Ishikawa (cell line): ENCODE results near the gene HCAR1.

Experiments
- CEBPB ChIP-seq: IDR thresholded peaks from 2 replicates; pipeline ENCODE4 v1.6.1; 2012
- CREB1 ChIP-seq: IDR thresholded peaks from 2 replicates; pipeline ENCODE4 v1.6.1; 2012; ENCODE audit warnings: low read depth
- EGR1 ChIP-seq: IDR thresholded peaks from 2 replicates; pipeline ENCODE4 v1.6.1; 2012
- EP300 ChIP-seq: IDR thresholded peaks from 2 replicates; pipeline ENCODE4 v1.6.1; 2012; ENCODE audit warnings: borderline replicate concordance
- FOXM1 ChIP-seq: IDR thresholded peaks from 2 replicates; pipeline ENCODE4 v1.6.1; 2012; ENCODE audit warnings: low read depth, borderline replicate concordance
- MAX ChIP-seq: IDR thresholded peaks from 2 replicates; pipeline ENCODE4 v1.6.1; 2012
- NFIC ChIP-seq: IDR thresholded peaks from 2 replicates; pipeline ENCODE4 v1.6.1; 2012
- RAD21 ChIP-seq: IDR thresholded peaks from 2 replicates; pipeline ENCODE4 v1.6.1; 2012; ENCODE audit warnings: low read depth
- REST ChIP-seq: IDR thresholded peaks from 2 replicates; pipeline ENCODE4 v1.6.1; 2012; ENCODE audit warnings: low read depth, mild to moderate bottlenecking
- TAF1 ChIP-seq: IDR thresholded peaks from 2 replicates; pipeline ENCODE4 v1.6.1; 2012; ENCODE audit warnings: low read depth, mild to moderate bottlenecking
- TCF12 ChIP-seq: IDR thresholded peaks from 2 replicates; pipeline ENCODE4 v1.6.1; 2012; ENCODE audit warnings: low read depth
- TEAD4 ChIP-seq: IDR thresholded peaks from 2 replicates; pipeline ENCODE4 v1.6.1; 2012
- USF1 ChIP-seq: IDR thresholded peaks from 2 replicates; pipeline ENCODE4 v1.6.1; 2012
- YY1 ChIP-seq: IDR thresholded peaks from 2 replicates; pipeline ENCODE4 v1.6.1; 2012; ENCODE audit warnings: low read depth
- ZBTB7A ChIP-seq: IDR thresholded peaks from 2 replicates; pipeline ENCODE4 v1.6.1; 2012; ENCODE audit warnings: low read depth

The HCAR1 gene

GRCh38 chr12:122730215-122731014 is at the start of gene HCAR1:
Gene HCAR1, minus strand, starts transcription at chr12:122730844. Its CDS starts 505 bp downstream, at chr12:122730339.
- no peak for TF ChIP-seq REST
- no peak for TF ChIP-seq TCF12
- no peak for TF ChIP-seq NFIC
- TF ChIP-seq EGR1, result no peak
- TF ChIP-seq TEAD4, result no peak
- TF ChIP-seq CREB1, result no peak
- no peak for TF ChIP-seq YY1
- no peak for TF ChIP-seq ZBTB7A
- no peak for TF ChIP-seq MAX
- TF ChIP-seq USF1, result no peak
- no peak for TF ChIP-seq CEBPB
- TF ChIP-seq RAD21, result no peak
- TF ChIP-seq TAF1, result no peak
- no peak for TF ChIP-seq FOXM1

- TF ChIP-seq CEBPB (no peak), NFIC (no peak), FOXM1 (no peak), MAX (no peak), REST (no peak), CREB1 (no peak), ZBTB7A (no peak), TAF1 (no peak), YY1 (no peak), RAD21 (no peak), USF1 (no peak), TEAD4 (no peak), TCF12 (no peak), EP300 (no peak), EGR1 (no peak)
Measured at GRCh38 chr12:122757568-122757967, 26.9 kb upstream of the HCAR1 start.

- TF ChIP-seq CREB1 (no peak), YY1 (no peak), FOXM1 (no peak), NFIC (no peak), MAX (no peak), TEAD4 (no peak), RAD21 (no peak), REST (no peak), TCF12 (no peak)
Measured at GRCh38 chr12:122754790-122755189, 24.1 kb upstream of the HCAR1 start.

- TF ChIP-seq TEAD4 (no peak), TCF12 (no peak), RAD21 (no peak), CREB1 (no peak), MAX (no peak), CEBPB (no peak), ZBTB7A (no peak), NFIC (no peak), YY1 (no peak), FOXM1 (no peak), EGR1 (no peak)
Measured at GRCh38 chr12:122753319-122753650, 22.6 kb upstream of the HCAR1 start.
